B cell (primary cell): ENCODE measurements around the gene DRC7. TPM values are rescaled to one million over a fixed set of nuclear protein-coding genes. Genes with fewer than 3 reads are reported as not detected.

Experiments
- ATAC-seq: fragments of 200-7000 bp; cut with Tn5 transposase; one replicate; pipeline ENCODE4 v1.10.0; 2021; ENCODE audit warnings: low read depth, mild to moderate bottlenecking, moderate number of reproducible peaks, moderate library complexity
- CTCF ChIA-PET: fragments of 350-600 bp; sonication (Branson Sonifier 250); formaldehyde crosslinking; loops from one replicate; lab custom pipeline; 2021; ENCODE audit warnings: antibody characterized with exemption, inconsistent platforms; lab: Charles Lee
- POLR2A ChIA-PET: fragments of 350-600 bp; sonication (Branson Sonifier 250); formaldehyde crosslinking; loops from one replicate; lab custom pipeline; 2021; ENCODE audit warnings: antibody characterized with exemption; lab: Charles Lee
- DNase-seq: peaks from one replicate; pipeline ENCODE4 v3.0.0; 2013
- H2AFZ ChIP-seq: 2 replicates; pipeline ENCODE4 v1.6.1; 2012; ENCODE audit warnings: mild to moderate bottlenecking, low read depth, low read length; ENCODE audit not compliant: insufficient read depth, poor library complexity, severe bottlenecking
- H3K27ac ChIP-seq, 2 donors: 1 replicate in 1 of 2; 2 replicates in 1 of 2; pipeline ENCODE4 v1.5.1; 2012 to 2013; ENCODE audit warnings: low read length in 2 of 2, mild to moderate bottlenecking in 2 of 2, moderate library complexity in 1 of 2
- H3K27me3 ChIP-seq, 4 experiments: fragments of 200-600 bp in 1 of 4; sonication (generic) in 1 of 4; replicated peaks in 1 of 4; 1 replicate in 2 of 4; 2 replicates in 2 of 4; pipeline versions ENCODE4 v1.6.1 to v1.7.0; 2013 to 2016; ENCODE audit warnings: low read length in 3 of 4, mild to moderate bottlenecking in 2 of 4, mixed read lengths in 1 of 4, moderate library complexity in 1 of 4; ENCODE audit not compliant: insufficient read depth in 4 of 4, control insufficient read depth in 3 of 4; ENCODE audit errors: control extremely low read depth in 1 of 4
- H3K36me3 ChIP-seq, 2 experiments: replicated peaks in 1 of 2; 1 replicate in 1 of 2; 2 replicates in 1 of 2; pipeline versions ENCODE4 v1.6.1 to v1.7.1; 2013; ENCODE audit warnings: low read length in 1 of 2; ENCODE audit not compliant: insufficient read depth in 2 of 2, control insufficient read depth in 1 of 2; ENCODE audit errors: control extremely low read depth in 1 of 2, extremely low read depth in 1 of 2
- H3K4me1 ChIP-seq, 2 donors: fragments of 200-600 bp in 1 of 2; sonication (generic) in 1 of 2; 1 replicate in 1 of 2; 2 replicates in 1 of 2; pipeline versions ENCODE4 v1.5.1 to v1.6.1; 2013 to 2017; ENCODE audit warnings: low read length in 2 of 2; ENCODE audit not compliant: control insufficient read depth in 2 of 2, insufficient read depth in 2 of 2
- H3K4me2 ChIP-seq: replicated peaks from 2 replicates; pipeline ENCODE3; 2012; ENCODE audit warnings: mild to moderate bottlenecking, low read depth, low read length; ENCODE audit not compliant: poor library complexity, severe bottlenecking
- H3K4me3 ChIP-seq, 5 experiments: fragments of 200-600 bp in 1 of 5; sonication (generic) in 1 of 5; 1 replicate in 3 of 5; 2 replicates in 2 of 5; pipeline versions ENCODE4 v1.5.1 to v1.7.0; 2011 to 2016; ENCODE audit warnings: low read length in 4 of 5, mild to moderate bottlenecking in 4 of 5, low read depth in 2 of 5, control low read depth in 1 of 5, moderate library complexity in 1 of 5; ENCODE audit not compliant: insufficient read depth in 1 of 5; ENCODE audit errors: control extremely low read depth in 1 of 5, extremely low read depth in 1 of 5
- H3K79me2 ChIP-seq: fragments of 200-600 bp; sonication (generic); one replicate; pipeline ENCODE4 v1.6.0; 2016; ENCODE audit warnings: low read length; ENCODE audit not compliant: control insufficient read depth, insufficient read depth
- H3K9ac ChIP-seq: fragments of 200-600 bp; sonication (generic); 2 replicates; pipeline ENCODE4 v1.6.1; 2017; ENCODE audit warnings: mild to moderate bottlenecking, low read length, moderate library complexity
- H3K9me3 ChIP-seq, 3 donors: one replicate each; pipeline versions ENCODE4 v1.6.1 to v1.7.1; 2013; ENCODE audit warnings: low read length in 2 of 3; ENCODE audit not compliant: control insufficient read depth in 2 of 3, insufficient read depth in 1 of 3; ENCODE audit errors: control extremely low read depth in 1 of 3
- H4K20me1 ChIP-seq: 2 replicates; pipeline ENCODE4 v1.6.0; 2012; ENCODE audit warnings: mild to moderate bottlenecking, low read length; ENCODE audit not compliant: insufficient read depth, control insufficient read depth, poor library complexity, severe bottlenecking
- H3K27ac Mint-ChIP-seq: one replicate; pipeline ENCODE4 v1.8.0; 2021; ENCODE audit warnings: mixed read lengths
- H3K27me3 Mint-ChIP-seq: one replicate; pipeline ENCODE4 v1.8.0; 2021; ENCODE audit warnings: mixed read lengths
- H3K4me1 Mint-ChIP-seq: one replicate; pipeline ENCODE4 v1.8.0; 2021; ENCODE audit warnings: mixed read lengths
- H3K4me3 Mint-ChIP-seq: one replicate; pipeline ENCODE4 v1.8.0; 2021; ENCODE audit warnings: mixed read lengths
- H3K9me3 Mint-ChIP-seq: one replicate; pipeline ENCODE4 v1.8.0; 2022; ENCODE audit warnings: mixed read lengths; ENCODE audit not compliant: insufficient read depth
- CTCF ChIP-seq: fragments of 200-600 bp; IDR thresholded peaks from one replicate; pipeline ENCODE4 v1.8.0; 2022; ENCODE audit warnings: antibody characterized with exemption, mild to moderate bottlenecking
- EZH2 ChIP-seq: IDR thresholded peaks from 2 replicates; pipeline ENCODE4 v1.6.1; 2012; ENCODE audit warnings: borderline replicate concordance, low read depth, mild to moderate bottlenecking, moderate library complexity, low read length; ENCODE audit not compliant: insufficient read depth, poor library complexity, severe bottlenecking
- WGBS: methylation state at CpG from one replicate; pipeline ENCODE4 v1.1.5; 2013; ENCODE audit warnings: missing lambda C conversion rate; ENCODE audit not compliant: insufficient coverage; 5-methylcytosine and 5-hydroxymethylcytosine counted together
- intact Hi-C: fragments of 100-400 bp; cut with micrococcal nuclease; formaldehyde crosslinking; loops from one replicate; pipeline ENCODE4 v1.10.0; 2022
- polyA plus RNA-seq: library from polyadenylated mRNA; depleted of rRNA; stranded (reverse); fragments of >200 nt; gene quantifications from 2 replicates; pipeline ENCODE4 v1.2.3, GENCODE V29; 2012
- total RNA-seq, 2 donors: library from RNA; stranded (reverse); fragments of 120-200 nt in 1 of 2; gene quantifications; 1 replicate in 1 of 2; 2 replicates in 1 of 2; pipeline versions ENCODE4 v1.2.3 to v1.2.4, GENCODE V29; 2013 to 2022

The DRC7 gene
- total and polyA plus RNA-seq, 2 donors (not counting 1 experiment from before 2014, with no cell fraction given), result 0.12 to 0.22 TPM

GRCh38 chr16:57645169-57645568 lies 49.4 kb upstream of the DRC7 start:
- Mint-ChIP-seq H3K9me3 (no peaks in the 10 kb centered on the region), H3K27ac (no peak overlapping the region), H3K4me1 (peaks cover 32% of the 10 kb centered on the region), H3K27me3 (no peaks in the 10 kb centered on the region), H3K4me3 (no peak overlapping the region)
- Histone ChIP-seq H3K4me1 (peaks cover 23 to 30% of the 10 kb centered on the region in 2 donors), H3K79me2 (no peaks in the 10 kb centered on the region), H2AFZ (no peak overlapping the region), H3K4me3 (no peak overlapping the region), H3K9me3 (peaks cover 0 to 14% (median 0%) of the 10 kb centered on the region in 3 donors), H3K27me3 (peaks cover 0 to 3% (median 0%) of the 10 kb centered on the region in 4 experiments), H3K4me2 (no peak overlapping the region), H3K27ac (no peak overlapping the region), H3K9ac (no peak overlapping the region), H4K20me1 (no peaks in the 10 kb centered on the region), H3K36me3 (no peaks in the 10 kb centered on the region)
- POLR2A ChIA-PET, result no interaction called here
- 44% methylated on average over 10 of the region's 10 CpGs for WGBS
- no peak for TF ChIP-seq EZH2
- TF ChIP-seq CTCF, result no peak
- no peak for ATAC-seq
- no peak for DNase-seq
- intact Hi-C loops, result loop anchor here (5.0 kb wide), 2 partner anchors 53 to 92 kb away; partner anchors contain the start of gene KATNB1
- CTCF ChIA-PET, result no interaction called here

GRCh38 chr16:57645691-57646387 lies 48.8 kb upstream of the DRC7 start:
- H3K4me2 ChIP-seq, result no peak overlapping the region
- H3K27me3 ChIP-seq, result peaks cover 0 to 3% (median 0%) of the 10 kb centered on the region in 4 experiments
- Mint-ChIP-seq H3K9me3 (no peaks in the 10 kb centered on the region), H3K27me3 (no peaks in the 10 kb centered on the region), H3K4me3 (no peak overlapping the region), H3K4me1 (peaks cover 32% of the 10 kb centered on the region), H3K27ac (no peak overlapping the region)
- peaks cover 0 to 16% (median 0%) of the 10 kb centered on the region in 3 donors for H3K9me3 ChIP-seq
- TF ChIP-seq EZH2 (no peak), CTCF (no peak)
- ChIA-PET CTCF (interaction anchor here (2.0 kb wide), 1 partner anchor 70 kb away, joined by 9 read pairs; no protein-coding TSS in a partner anchor), POLR2A (no interaction called here)
- WGBS, result 81% methylated on average over 13 of the region's 24 CpGs
- intact Hi-C loops, result loop anchor here (5.0 kb wide), 2 partner anchors 54 to 91 kb away; partner anchors contain the start of gene KATNB1
- no peak for DNase-seq
- H3K36me3 ChIP-seq, result no peaks in the 10 kb centered on the region
- H2AFZ ChIP-seq, result no peak overlapping the region
- no peak overlapping the region for H3K9ac ChIP-seq
- H3K4me1 ChIP-seq, result peaks cover 23 to 30% of the 10 kb centered on the region in 2 donors
- no peak overlapping the region for H3K4me3 ChIP-seq
- no peak overlapping the region for H3K27ac ChIP-seq
- ATAC-seq, result no peak
- no peaks in the 10 kb centered on the region for H3K79me2 ChIP-seq
- no peaks in the 10 kb centered on the region for H4K20me1 ChIP-seq
